NB4 (cell line): ENCODE results near the gene ACACA.

Source experiments
- DNase-seq: peaks from one replicate; pipeline ENCODE4 v3.0.0; 2010; ENCODE audit warnings: low read depth
- H3K4me3 ChIP-seq: one replicate; pipeline ENCODE4 v1.5.1; 2011; ENCODE audit warnings: mild to moderate bottlenecking, low read depth, low read length, moderate library complexity
- MYC ChIP-seq: IDR thresholded peaks from 2 replicates; pipeline ENCODE4 v1.6.1; 2011; ENCODE audit warnings: low read depth, low read length
- POLR2A ChIP-seq: IDR thresholded peaks from 2 replicates; pipeline ENCODE4 v1.6.1; 2011; ENCODE audit warnings: mild to moderate bottlenecking; ENCODE audit not compliant: insufficient read length; ENCODE audit errors: extremely low read depth
- TF ChIP-seq, protein P1 (sequence below): IDR thresholded peaks from one replicate; pipeline ENCODE4 v1.5.1; 2012; ENCODE audit warnings: low read depth, low read length
- TF ChIP-seq, protein P2 (sequence below): IDR thresholded peaks from 2 replicates; pipeline ENCODE4 v1.6.1; 2011; ENCODE audit warnings: low read depth, low read length

ACACA gene

DNA sequence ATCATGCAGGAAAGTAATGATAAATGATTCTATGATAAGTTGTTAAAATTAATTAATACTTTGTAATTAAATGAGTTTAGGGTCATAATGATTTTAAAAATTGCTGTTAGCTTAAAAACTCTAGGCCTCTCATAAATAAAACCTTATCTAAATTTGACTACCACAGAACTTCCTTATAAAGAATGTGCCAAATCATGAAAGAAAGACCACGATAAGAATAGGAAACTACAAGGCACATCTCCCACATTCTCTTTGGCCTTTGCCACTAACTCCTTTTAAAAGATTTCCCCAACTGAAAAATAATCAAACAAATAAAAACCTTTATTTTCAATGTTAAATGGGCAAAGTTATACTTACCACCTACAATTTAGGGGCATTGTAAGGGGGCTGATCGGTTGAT, 195.5 kb downstream of the ACACA start:
- no peak for DNase-seq
- TF ChIP-seq MYC (no peak), POLR2A (no peak)
- TF ChIP-seq, protein P1, sequence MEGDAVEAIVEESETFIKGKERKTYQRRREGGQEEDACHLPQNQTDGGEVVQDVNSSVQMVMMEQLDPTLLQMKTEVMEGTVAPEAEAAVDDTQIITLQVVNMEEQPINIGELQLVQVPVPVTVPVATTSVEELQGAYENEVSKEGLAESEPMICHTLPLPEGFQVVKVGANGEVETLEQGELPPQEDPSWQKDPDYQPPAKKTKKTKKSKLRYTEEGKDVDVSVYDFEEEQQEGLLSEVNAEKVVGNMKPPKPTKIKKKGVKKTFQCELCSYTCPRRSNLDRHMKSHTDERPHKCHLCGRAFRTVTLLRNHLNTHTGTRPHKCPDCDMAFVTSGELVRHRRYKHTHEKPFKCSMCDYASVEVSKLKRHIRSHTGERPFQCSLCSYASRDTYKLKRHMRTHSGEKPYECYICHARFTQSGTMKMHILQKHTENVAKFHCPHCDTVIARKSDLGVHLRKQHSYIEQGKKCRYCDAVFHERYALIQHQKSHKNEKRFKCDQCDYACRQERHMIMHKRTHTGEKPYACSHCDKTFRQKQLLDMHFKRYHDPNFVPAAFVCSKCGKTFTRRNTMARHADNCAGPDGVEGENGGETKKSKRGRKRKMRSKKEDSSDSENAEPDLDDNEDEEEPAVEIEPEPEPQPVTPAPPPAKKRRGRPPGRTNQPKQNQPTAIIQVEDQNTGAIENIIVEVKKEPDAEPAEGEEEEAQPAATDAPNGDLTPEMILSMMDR: no peak
- TF ChIP-seq, protein P2, sequence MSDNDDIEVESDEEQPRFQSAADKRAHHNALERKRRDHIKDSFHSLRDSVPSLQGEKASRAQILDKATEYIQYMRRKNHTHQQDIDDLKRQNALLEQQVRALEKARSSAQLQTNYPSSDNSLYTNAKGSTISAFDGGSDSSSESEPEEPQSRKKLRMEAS: no peak
- no peak overlapping the region for H3K4me3 ChIP-seq

DNA sequence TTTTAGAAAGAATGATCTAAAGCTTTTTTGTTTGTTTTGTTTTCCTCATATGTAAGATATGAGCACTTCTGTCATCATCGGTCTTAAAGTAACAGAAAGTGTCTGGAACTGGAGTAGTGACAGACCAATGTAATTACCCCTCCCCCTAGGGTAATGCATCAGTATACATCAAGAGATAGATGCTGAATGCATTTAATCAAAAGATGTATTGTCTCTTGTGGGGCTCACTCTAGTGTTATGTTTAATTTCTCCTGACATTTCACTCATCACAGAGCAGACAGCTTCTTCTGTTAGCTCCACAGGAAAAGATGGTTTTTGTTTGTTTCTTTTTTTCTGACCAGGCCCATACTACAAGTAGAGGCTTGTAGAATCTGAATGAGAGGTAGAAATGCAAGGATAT, 199.5 kb downstream of the ACACA start:
- no peak overlapping the region for H3K4me3 ChIP-seq
- no peak for DNase-seq
- TF ChIP-seq POLR2A (no peak), MYC (no peak)
- TF ChIP-seq, protein P1: no peak
- TF ChIP-seq, protein P2: no peak

DNA sequence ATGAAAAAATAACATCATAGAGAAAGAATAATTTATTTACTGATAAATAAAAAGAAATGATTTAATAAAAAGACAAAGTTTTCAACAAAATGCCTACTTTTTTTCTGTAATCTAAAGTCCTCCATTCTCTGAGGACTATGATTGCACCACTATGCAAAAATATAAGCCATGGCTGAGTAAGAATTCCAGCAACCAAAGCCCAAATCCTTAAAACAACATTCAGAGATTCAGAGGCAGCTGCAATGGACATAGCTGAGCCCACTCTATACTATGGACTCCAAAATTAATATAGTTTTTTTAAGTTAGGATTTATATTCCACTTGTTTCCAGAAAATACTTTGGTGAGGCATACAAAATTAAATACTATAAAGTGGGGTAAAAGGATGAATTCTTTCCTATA, 200.3 kb downstream of the ACACA start:
- no peak overlapping the region for H3K4me3 ChIP-seq
- TF ChIP-seq, protein P1: no peak
- TF ChIP-seq, protein P2: no peak
- no peak for TF ChIP-seq MYC
- no peak for TF ChIP-seq POLR2A

GRCh38 chr17:37200497-37200896, 206.1 kb downstream of the ACACA start:
- TF ChIP-seq, protein P2: no peak
- TF ChIP-seq POLR2A (no peak), MYC (no peak)
- no peak overlapping the region for H3K4me3 ChIP-seq
- DNase-seq: no peak

More for the DNA sequence above, 200.3 kb downstream of the ACACA start:
- DNase-seq: no peak

- peak; percentile 32 for DNase-seq
- H3K4me3 ChIP-seq: no peak overlapping the region
- TF ChIP-seq MYC (no peak), POLR2A (no peak)
- TF ChIP-seq, protein P1: no peak
- TF ChIP-seq, protein P2: no peak
Measured at GRCh38 chr17:37197336-37197735, 209.3 kb downstream of the ACACA start.

DNA sequence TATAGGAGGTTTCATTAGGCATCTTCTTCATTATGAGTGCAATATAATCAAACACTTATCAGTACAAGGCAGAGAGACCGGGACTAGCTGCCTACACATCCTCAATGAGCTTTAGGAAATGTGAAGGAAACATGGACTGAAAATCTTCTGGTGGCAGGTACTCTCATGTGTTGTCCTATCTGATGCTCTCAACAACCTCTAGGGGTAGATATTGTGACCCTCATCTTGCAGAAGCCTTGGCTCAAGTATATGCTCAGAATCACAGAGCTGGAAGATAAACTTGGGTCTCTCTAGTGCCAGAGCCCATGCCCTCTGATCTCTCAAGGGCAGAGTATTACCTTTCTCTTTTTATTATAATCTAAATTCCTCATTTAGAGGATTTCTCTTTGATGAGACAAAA, 212.4 kb downstream of the ACACA start:
- no peak for DNase-seq
- no peak overlapping the region for H3K4me3 ChIP-seq
- no peak for TF ChIP-seq MYC
- TF ChIP-seq, protein P1: no peak
- TF ChIP-seq POLR2A: no peak
- TF ChIP-seq, protein P2: no peak
